Suppressor macrophage (primary cell): ENCODE measurements around the gene HYDIN.
"Not testable (repeated sequence)": the region's sequence is repeated elsewhere in the genome, so short reads cannot be mapped to it uniquely, and the experiment has no call there.

Experiments
- DNase-seq, 4 experiments: peaks; one replicate each; pipeline ENCODE4 v3.0.0-alpha.2; 2020 to 2022

HYDIN gene

DNA sequence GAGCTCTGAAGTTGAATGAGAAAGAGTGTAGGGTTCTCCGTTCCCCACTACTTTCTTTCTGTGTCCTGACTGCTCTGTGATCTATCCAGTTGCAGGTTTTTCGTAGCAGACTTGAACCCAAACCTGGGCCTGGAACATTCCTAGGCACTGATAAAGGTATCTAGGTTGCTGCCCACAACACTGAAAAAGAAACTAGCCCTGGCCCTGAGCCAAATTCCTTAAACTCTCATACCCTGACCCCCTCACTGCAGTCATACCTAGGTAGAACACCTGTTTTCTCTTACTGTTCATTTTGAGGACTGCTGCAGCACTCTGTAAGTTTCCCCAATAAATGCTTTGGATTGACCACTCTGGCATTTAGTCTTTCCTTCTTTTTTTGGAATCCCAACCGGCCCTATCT is 5.4 kb downstream of the HYDIN start:
- no peak for DNase-seq

DNA sequence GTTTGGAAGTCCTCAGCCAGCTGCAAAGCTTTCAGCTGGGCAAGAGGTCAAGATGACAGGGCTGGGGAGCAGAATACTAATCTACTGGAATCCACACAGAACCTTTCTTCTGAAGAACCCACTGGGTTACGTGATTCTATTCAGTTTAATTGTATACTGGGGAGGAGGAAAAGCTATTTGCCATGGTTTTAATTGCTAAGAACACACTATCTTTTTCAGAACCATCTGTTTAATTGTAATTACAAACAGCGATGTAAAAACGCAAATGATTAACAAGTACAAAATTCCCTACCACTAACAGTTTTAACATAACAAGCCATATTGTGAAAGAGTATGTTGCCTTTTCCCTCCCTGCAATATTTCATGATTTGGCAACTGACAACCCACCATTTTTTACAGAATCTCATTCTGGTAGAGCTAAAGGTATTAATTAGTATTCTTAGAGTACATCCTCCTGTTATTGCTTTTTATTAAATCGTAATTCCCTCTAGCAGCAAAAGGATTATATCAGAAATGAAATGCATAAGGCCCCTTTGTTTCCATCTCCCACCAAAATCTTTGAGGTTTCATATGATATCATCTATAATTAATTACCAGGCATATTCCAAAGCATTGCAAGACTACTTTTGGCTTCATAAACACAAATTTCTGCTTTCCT is 12.1 kb downstream of the HYDIN start:
- DNase-seq: no peak

DNA sequence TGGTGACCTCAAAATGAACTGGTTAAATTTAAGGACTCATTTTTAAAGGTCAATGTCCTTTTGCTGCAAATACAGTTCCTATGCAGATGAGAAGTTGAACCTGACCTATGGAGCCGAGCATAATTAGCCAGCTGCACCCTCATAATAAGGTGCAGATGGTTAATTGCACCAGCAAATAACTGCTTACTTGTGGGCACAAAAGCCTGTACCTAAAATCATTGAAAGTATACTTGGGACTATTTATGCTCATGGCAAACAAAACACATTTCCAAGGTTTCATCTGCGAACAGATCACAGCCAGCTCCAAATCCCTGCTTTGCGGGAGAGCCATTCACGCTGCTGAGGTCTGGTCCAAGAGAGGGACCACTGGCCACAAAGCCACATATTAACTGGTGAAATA is 13.0 kb downstream of the HYDIN start:
- DNase-seq: no peak

DNA sequence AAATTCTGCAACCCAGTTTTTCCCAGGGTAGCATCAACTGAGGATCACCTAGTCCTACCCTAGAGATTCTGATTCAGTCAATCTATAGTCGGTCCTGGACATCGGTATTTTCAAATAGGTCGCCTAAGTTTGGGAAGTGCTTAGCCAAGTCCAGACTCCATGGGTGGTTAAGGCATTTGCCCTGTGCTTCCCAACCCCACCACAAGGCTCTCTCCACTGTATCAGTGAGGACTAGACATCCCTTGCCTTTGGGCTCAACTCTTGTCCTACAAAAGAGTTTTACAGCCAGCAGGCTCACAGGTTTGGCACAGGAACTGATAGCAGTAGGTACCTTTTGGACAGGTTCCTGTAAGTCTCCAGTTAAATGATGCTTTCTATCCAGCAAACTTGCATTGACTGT is 13.8 kb downstream of the HYDIN start:
- DNase-seq: peak in 1 of 4 experiments; percentile 5

DNA sequence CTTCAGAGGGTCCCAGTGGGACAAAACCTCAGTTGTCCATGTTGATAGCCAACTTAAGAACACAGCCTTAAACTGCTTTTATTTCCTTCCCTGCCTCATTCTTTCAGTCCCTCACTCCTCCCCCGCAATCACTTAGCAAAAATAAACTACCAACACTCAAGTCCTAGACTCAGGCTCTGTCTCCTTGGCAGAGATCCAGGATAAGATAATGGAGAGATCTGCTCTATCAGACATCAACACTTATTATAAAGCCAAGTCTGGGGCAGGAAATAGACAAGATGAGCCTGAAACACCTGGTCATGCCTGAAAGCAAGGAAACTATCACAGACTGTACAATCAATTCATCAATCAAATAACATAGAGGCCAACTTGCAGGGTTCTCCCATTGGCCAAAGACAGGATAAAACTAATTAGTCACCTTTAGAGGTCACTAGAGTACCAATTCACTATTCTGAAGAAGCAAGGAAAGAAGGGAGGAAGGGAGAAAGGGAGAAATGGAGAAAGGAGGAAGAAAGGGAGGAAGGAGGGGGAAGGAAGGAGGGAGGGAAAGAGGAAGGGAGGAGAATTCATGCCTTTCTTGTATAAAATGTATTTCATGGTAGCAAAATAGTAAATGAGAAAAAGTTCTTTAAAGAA is 15.7 kb downstream of the HYDIN start:
- peak in 2 of 4 experiments; percentile 28 to 52 for DNase-seq

DNA sequence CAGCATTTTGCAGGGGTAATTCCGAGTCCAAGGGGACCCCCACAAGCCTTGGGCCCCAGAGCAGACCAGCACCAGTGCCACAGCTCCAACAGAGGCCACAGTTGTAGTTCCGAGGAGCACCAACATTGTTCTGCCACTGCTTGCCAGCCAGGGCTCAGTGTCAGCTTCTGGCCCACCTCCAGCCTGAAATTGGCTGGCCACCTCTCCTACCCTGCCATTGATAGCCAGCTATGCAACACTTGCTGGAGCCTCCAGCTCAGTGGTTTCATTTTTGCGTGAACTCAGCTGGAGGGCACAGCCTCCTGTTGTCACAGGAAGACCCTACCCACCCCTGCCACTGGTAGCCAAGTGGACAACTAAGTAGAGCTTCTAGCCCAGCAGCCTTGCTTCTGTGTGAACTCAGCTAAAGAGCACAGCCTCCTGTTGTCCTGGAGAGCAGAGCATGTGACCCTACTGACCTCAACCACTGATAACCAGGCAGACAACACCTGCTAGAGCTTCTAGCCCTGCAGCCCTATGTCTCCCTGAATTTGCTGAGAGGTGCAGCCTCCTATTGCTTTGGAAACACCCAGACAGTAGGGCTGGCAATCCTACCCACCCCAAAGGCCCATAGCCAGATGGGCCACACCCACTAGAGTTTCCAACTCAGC is 24.9 kb downstream of the HYDIN start:
- no peak for DNase-seq

DNA sequence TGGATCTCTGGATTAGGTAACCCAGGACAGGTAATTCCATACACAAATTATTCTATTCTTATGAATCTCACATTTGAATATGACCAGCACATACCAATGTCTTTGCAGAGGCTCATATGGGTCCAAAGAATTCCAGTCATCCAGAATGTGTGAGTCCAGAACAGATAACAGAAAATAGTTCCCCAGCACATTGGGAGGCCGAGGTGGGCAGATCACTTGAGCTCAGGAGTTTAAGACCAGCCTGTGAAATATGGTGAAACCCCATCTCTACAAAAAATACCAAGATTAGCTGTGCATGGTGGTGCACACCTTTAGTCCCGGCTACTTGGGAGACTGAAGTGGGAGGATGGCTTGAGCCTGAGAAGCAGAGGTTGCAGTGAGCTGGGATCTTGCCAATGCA is 26.9 kb downstream of the HYDIN start:
- DNase-seq: no peak

DNA sequence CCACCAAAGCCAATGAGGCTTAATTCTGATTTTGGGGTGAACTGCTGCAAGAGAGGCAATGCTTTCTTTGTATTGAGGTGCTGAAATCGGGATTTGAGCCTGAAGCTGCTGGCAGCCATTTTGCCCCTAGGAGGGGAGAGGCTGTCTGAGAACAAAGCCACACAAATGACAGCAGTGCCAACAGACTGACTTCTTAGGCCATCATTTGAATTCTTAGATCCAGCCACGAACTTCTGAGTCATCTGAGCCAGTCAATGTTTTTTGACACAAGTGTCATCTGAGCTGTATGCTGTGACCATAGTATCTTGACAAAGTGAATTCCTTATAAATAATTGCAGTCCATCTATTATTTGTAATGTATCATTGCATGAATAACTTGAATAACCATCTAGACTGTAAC is 29.0 kb downstream of the HYDIN start:
- DNase-seq: no peak

DNA sequence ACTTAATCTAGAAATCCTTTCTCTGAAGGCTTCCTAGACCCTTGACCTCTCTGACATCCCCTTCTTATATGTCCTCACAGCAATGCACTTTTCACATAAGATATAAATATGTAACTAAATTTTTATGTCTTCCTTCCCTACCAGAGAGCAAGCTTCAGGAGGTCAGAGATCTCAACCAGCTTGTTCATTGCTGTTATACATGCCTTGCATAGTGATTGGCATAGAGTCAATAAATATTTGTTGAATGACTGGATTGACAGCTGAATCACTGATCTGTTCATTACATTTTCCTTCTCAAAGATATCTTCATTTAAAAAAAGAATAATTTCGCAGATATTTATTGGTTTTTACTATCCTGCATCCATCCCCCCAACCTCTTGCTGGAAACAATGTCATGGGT is 29.5 kb downstream of the HYDIN start:
- DNase-seq: no peak

DNA sequence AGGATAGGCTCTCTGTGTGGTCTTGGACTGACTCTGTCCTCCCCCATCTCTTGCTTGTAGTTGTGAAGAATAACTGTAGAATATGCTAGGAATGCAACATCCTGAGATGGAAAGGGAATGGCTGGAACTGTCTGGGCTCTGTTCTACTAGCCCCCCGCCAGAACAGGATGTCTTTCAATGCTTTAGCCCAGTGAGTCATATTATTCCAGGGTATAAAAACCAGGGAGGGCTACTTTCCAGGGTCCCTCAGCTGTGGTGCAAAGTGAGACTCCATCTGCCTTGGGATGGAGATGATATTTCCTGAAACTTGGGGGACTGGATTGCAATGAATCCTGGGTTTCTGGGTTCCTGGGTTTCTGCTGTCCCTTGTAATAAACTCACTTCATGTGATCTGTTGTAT is 32.1 kb downstream of the HYDIN start:
- no peak for DNase-seq

DNA sequence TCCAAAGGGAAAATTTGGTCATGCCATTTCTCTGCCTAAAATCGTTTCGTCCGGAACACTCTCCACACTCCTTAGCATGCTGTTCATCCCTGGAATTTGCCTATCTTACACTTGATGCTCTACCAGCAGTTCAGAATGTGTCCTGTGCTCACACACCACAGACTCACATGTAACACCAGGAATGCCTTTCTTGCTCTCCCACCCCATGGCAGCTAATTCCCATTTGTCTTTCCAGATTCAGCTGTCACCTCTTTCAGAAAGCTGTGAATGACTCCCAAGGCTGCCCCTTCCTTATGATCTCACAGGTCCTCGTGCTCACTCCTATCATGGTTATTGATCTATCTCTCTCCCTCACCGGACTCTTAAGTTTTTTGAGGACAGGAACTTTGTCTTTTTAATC is 38.1 kb downstream of the HYDIN start:
- no peak for DNase-seq

DNA sequence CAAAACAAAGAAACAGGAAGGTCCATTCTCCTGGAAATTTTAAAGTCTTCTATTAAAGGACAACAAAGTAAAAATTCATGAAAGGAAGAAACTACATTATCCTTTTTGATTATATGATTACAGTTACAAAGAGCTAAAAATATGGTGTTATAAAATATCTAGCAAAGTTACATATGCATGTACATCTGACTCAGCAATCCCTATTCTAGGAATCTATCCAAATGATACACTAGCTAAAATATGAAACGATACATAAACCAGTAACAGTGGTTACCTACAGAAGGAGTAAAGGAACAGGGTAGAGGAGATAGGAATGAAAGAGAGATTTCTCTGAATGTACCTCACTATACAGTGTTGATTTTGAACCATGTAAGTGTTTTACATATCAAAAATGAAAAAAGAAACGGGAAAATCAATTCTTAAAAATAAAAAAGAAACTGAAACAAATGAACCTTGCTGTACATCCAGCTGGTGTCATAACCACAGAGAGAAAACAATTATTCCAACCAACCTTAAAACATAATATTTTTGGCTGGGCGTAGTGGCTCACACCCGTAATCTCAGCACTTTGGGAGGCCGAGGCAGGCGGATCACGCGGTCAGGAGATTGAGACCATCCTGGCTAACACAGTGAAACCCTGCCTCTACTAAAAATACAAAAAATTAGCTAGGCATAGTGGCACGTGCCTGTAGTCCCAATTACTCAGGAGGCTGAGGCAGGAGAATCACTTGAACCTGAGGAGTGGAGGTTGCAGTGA is 41.4 kb downstream of the HYDIN start:
- DNase-seq: no peak

DNA sequence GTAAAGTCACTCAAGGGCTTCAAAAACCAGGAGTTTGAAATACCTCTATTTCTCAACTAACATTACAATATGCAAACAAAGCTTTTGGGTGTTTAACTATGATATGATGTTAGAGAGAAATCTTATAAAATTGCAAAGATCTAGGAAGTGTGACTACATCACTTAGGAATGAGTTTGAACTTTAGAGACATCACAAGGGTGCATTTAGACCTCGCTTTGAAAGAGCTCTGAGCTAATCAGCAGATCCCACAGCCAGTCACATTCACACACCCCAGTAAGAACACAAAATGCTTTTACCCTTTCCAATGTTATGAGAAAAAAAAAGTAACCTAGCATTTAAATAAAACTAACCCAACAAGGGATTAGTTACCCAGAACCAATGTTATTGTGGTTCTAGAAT is 45.2 kb downstream of the HYDIN start:
- DNase-seq: no peak

DNA sequence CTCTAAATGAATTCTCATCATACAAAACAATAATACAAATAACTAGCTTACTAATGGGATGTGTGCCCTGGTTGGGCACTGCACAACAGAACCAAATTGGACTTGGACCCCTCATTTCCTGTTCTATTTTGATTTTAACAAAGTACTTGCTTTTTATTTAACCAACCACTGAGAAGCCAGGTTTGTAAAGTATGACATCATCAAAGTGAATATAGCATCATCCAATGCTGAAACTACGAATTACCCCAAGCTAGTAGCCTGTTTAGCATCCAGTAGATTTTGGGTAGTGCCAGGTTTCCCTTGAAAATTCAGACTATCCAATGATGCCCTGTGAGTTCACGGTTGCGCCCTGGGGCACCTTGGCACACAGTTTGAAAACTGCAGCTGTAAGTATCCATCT is 51.0 kb downstream of the HYDIN start:
- DNase-seq: no peak

DNA sequence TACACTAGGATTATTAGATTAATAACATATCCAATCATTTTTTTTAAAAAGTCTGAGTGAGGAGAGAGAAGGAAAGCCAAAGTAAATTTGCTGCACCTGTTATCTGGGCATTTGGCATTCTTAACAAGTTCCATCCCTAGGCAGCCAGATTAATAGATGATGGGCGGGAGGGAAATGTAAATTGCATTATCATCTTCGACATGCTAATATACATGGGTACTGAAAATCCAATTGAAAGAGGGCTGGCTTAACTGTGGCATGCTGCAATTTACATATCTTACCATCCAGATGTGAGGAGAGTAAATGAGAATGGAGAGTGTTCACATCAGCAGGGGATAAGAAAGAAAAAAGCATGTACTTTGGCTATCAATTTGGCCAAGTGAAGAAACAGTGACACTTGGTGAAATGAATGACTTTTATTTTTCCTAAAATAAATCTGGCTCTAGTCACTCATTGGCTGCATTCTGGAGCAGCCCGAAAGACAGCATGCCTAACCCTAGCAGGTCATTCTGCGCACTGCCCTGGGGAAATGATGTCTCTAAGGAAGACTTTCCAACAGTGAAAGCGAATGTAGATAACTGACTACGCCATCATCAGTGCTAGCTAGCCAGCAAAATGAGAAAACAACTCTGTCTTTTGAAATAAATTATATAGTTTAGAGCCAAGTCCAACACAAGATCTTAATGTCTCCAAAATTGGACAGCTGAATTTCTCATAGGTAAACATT is 57.9 kb downstream of the HYDIN start:
- DNase-seq: no peak

DNA sequence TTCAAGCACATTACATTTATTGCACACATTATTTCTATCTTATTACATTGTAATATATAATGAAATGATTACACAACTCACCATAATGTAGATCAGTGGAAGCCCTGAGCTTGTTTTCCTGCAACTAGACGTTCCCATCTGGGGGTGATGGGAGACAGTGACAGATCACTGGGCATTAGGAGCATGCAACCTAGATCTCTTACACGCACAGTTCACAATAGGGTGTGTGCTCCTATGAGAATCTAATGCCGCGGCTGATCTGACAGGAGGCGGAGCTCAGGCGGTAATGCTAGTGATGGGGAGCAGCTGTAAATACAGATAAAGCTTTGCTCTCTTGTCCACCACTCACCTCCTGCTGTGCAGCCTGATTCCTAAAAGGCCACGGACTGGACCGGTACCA is 69.5 kb downstream of the HYDIN start:
- DNase-seq: not testable (repeated sequence)

DNA sequence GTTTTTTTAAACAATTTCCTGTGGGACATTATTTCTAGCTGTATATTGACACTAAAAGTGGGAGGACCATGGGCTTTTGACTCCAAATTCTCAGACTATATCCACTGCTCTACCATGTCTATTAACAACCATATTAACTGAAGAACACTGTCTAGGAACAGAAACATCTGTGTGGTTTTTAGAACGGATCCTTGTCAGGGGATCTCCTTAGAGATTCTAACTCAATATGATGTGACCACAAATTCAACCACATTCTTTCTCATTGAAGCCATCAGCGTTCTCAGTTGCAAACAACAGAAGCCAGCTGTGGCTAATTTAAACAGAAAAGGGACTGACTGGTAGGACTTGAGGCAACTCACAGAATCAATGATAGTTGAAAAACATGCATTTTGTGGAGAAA is 73.2 kb downstream of the HYDIN start:
- not testable (repeated sequence) for DNase-seq

DNA sequence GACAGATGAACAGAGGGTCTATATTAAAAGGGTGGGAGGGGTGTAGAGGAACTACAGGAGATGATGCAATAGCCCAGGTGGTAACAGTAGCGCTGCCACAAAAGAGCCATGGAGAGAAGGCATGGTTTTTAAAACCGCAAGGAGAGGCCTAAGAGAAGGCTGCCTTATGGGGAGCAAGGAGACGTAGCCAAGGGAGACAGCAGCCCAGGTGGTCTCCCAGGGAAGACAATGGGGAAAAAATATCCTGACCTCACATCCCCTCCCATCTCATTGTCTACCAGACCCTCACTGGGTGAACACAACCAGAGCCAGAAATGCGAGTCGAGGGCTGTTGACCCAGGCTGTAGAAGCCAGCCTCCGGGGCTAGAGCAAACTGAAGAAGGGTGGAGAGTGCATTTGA is 77.2 kb downstream of the HYDIN start:
- not testable (repeated sequence) for DNase-seq

DNA sequence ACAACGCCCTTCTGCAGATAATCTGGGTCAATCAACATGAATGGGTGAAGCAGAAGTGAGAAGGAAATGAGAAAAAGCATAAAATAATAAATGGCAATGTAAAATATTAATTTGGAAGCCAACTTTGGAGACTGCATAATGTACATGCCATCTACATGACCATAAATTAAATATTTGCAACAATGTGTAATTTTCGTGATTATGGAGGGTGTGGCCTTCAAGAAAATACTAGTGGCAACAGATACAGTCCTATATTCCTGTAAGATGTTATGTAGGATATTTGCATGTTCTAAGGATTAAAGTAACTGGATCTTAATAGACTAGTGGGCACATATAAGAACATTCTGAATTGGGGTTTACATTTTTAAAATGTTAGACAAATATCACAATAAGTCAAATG is 78.9 kb downstream of the HYDIN start:
- DNase-seq: not testable (repeated sequence)

DNA sequence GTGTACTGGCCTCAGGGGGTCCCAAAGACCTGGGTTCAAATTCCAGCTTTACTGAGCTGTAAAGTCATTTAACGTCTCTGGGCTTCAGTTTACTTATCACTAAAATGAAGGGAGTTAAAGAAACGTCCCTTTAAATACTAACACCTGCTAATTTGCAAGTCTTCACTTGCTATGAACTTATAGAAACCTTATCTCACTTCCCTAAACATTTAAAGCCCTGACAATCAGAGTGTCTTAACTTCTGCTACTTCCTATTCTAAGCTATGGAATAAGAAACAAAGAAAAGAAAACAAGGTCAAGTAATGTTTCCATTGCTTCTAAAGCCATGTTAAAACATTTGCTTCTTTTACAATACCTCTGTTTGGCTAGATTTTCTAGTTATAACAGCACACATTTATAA is 87.3 kb downstream of the HYDIN start:
- not testable (repeated sequence) for DNase-seq

DNA sequence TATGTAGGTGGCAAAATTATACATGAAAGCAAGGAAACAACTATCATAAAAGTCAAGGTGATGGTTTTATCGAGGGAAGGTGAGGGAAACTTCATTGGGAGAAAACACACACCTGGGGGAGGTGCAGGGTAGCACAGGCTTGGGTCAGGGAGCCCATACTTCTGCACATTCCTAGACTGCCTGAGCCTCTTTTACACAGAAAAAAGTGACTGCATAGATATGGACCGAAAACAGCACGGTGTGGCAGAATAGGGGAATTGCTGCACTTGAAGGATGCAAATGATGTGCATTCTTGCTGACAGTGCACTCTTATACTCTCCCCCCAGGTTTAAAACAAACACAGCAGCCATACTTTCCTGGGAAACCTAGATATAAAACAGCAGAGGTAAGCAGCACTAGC is 120.0 kb downstream of the HYDIN start:
- not testable (repeated sequence) for DNase-seq

DNA sequence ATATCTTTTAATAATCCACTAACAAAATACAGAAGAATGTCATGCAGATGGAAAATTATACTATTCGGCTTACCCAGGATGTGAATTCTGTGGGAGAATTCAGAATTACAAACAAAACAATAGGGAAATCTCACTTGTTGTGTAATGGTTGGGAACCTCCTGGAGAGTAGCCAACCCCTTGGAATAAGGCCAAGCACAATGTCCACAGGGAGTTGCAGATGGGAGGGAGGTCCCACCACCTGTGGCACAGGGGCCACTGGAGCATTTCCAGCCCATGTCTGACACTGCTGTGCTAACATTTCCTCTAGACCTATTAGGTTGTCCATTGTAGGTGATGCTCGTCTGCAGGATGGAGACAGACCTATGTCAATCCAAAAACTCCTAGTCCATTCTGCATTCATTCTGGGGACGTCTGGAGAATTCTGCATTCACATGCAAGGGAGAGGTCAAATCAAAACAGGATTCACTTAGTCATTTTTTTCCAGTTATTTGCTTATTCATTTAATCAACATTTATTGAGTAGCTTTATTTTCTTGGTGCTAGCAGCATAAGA is 120.8 kb downstream of the HYDIN start:
- DNase-seq: not testable (repeated sequence)
